ENCODE data around the gene SLC6A4. TPM values are rescaled to one million over a fixed set of nuclear protein-coding genes. Genes with fewer than 3 reads are reported as not detected.
A peak's percentile ranks its signal among the peaks of the same experiment; 100 is the strongest.

The SLC6A4 gene
- 0.84 to 1.1 TPM (median 0.91 TPM) in 3 replicates for total RNA-seq

DNA sequence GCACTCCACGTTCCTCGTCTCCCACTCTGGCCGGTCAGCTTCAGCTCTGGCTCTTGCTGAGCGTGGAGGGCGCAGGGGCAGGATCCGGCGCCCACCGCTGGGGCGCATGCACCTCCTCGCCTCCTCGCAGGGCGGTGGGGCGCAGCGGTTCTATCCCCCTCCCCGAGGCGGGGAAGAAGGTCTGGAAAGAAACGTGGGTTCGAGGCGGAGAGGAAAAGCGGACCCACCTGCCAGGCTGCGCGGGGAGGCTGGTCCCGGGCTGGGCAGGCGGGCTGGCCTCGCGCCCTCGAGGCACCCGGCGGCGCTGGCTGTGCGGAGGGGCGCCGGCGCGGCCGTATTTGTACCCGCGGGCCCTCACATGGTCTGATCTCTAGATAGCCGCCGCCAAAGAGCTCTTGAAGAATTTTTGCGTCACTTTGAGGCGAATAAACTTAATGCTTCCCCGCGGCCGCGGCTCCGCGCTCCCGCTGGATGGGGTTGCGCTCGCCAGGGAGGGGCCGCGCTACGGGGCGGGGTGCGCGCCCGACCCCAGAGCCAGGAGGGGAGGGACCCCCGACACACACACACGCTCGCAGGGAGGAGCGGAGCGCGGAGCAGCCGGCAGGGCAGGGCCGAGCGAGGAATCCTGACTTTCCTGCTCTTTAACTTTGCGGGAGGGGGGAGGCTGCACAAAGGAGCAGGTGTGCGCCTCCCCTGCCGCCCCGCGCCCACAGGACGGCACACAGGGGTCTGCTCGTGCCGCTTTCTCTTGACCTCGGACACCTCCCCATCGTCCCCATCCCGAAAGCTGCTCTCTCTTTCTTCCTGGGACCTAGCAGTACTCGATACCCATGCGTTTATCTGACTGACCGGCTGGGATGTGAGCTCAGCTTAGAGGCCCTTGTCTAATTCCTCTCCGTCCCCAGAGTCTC is at the start of gene SLC6A4:
Gene SLC6A4, minus strand, starts transcription at position 312 of the 911 bp plus-strand sequence. CDS start 13,739 bp downstream, outside the sequence.
- Mint-ChIP-seq H3K36me3 (no peaks in the 10 kb centered on the region), H3K4me3 (peak within 1 kb of the TSS; percentile 63), H3K27ac (no peak within 1 kb of the TSS), H3K27me3 (ENCODE audit: low read depth) (peaks cover 86% of the 10 kb centered on the region), H3K4me1 (peaks cover 23% of the 10 kb centered on the region), H3K9me3 (peaks cover 6% of the 10 kb centered on the region)
- TF ChIP-seq, protein P1, sequence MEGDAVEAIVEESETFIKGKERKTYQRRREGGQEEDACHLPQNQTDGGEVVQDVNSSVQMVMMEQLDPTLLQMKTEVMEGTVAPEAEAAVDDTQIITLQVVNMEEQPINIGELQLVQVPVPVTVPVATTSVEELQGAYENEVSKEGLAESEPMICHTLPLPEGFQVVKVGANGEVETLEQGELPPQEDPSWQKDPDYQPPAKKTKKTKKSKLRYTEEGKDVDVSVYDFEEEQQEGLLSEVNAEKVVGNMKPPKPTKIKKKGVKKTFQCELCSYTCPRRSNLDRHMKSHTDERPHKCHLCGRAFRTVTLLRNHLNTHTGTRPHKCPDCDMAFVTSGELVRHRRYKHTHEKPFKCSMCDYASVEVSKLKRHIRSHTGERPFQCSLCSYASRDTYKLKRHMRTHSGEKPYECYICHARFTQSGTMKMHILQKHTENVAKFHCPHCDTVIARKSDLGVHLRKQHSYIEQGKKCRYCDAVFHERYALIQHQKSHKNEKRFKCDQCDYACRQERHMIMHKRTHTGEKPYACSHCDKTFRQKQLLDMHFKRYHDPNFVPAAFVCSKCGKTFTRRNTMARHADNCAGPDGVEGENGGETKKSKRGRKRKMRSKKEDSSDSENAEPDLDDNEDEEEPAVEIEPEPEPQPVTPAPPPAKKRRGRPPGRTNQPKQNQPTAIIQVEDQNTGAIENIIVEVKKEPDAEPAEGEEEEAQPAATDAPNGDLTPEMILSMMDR (IDR thresholded peaks at IDR 0.05; ENCODE audit: unreplicated experiment) = no peak
- no peak for DNase-seq (ENCODE audit: low spot score in 2 of 2, unreplicated experiment in 2 of 2)

DNA sequence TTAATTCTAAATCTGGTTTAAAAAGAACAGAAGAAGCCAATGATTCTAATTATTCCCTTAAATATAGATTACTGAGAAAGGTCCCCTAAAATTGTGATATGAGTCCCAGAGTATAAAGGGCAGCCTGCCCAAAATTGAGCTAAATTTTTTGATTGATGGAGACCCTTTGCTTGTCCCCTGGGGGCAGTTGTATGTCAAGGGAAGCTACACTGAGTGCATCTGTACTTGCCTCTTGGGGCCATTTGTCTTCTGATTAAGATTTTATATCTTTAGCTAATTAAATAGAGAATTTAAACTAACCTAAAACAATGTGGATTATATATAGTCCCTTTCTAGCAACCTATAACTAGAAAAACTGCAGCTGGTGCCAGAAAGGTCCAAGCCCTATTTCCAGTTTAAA is 43.7 kb upstream of the SLC6A4 start:
- Mint-ChIP-seq H3K36me3 (peaks cover 23% of the 10 kb centered on the region), H3K27me3 (ENCODE audit: low read depth) (no peaks in the 10 kb centered on the region), H3K4me1 (no peaks in the 10 kb centered on the region), H3K4me3 (no peak overlapping the region), H3K27ac (no peak overlapping the region), H3K9me3 (no peaks in the 10 kb centered on the region)
- DNase-seq (ENCODE audit: low spot score in 2 of 2, unreplicated experiment in 2 of 2) = no peak
- TF ChIP-seq, protein P1 (IDR thresholded peaks at IDR 0.05; ENCODE audit: unreplicated experiment) = no peak

DNA sequence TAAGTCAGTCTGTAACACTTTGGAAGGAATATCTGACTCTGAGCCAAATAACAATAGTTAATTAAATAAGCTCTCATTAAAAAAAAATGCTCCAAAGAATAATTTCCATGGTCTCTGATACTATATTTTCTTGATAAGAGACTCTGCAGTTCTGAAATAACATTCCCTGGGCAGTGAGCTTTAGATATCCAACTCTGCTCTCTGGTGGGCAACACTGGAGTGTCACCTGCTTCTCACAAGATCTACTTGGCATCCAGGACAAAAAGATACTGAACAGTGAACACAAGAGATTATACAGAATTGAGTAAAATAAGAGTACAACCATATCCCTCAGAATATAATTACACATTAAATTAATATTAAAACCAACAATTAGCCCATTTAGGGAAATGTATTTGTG is 42.5 kb upstream of the SLC6A4 start:
- peaks cover 28% of the 10 kb centered on the region for H3K36me3 Mint-ChIP-seq
- no peak for DNase-seq (ENCODE audit: low spot score in 2 of 2, unreplicated experiment in 2 of 2)
- no peaks in the 10 kb centered on the region for H3K4me1 Mint-ChIP-seq
- no peak overlapping the region for H3K27ac Mint-ChIP-seq
- H3K4me3 Mint-ChIP-seq = no peak overlapping the region
- no peaks in the 10 kb centered on the region for H3K27me3 Mint-ChIP-seq (ENCODE audit: low read depth)
- no peaks in the 10 kb centered on the region for H3K9me3 Mint-ChIP-seq
- TF ChIP-seq, protein P1 (IDR thresholded peaks at IDR 0.05; ENCODE audit: unreplicated experiment) = peak; percentile 28

DNA sequence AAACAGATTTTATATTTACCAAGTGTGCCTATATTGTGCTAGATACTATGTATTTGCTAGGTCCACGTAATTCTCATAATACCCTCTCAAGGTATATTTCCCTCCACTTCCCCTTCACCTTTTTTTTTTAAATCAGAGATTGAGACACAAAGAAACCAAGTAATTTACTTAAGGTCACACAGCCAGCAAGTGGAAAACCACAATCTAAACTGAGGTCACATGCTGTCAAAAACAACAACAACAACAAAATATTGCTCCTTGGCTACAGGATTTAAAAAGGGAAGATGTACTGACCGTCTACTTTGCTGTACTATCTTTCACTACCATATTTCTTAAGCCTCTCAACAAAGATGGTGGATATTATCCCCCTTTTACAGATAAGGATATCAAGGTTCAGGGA is 40.4 kb upstream of the SLC6A4 start:
- Mint-ChIP-seq H3K4me3 (no peak overlapping the region), H3K4me1 (no peaks in the 10 kb centered on the region), H3K27me3 (ENCODE audit: low read depth) (no peaks in the 10 kb centered on the region), H3K36me3 (peaks cover 33% of the 10 kb centered on the region), H3K27ac (no peak overlapping the region), H3K9me3 (no peaks in the 10 kb centered on the region)
- DNase-seq (ENCODE audit: low spot score in 2 of 2, unreplicated experiment in 2 of 2) = no peak
- TF ChIP-seq, protein P1 (IDR thresholded peaks at IDR 0.05; ENCODE audit: unreplicated experiment) = no peak

DNA sequence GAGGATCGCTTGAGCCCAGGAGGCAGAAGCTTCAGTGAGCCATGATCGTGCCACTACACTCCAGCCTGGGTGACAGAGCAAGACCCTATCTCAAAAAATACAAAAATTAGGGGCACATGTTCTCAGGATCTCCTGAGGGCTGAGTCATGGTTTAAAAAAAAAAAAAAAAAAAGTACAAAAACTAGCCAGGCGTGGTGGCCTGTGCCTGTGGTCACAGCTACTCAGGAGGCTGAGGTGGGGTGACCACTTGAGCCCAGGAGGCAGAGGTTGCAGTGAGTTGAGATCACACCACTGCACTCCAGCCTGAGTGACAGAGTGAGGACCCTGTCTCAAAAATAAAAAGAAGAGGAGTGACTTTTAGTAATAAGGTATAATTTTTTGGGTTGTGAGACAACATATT is 39.4 kb upstream of the SLC6A4 start:
- H3K4me3 Mint-ChIP-seq = no peak overlapping the region
- H3K9me3 Mint-ChIP-seq = no peaks in the 10 kb centered on the region
- peaks cover 34% of the 10 kb centered on the region for H3K36me3 Mint-ChIP-seq
- no peak overlapping the region for H3K27ac Mint-ChIP-seq
- no peaks in the 10 kb centered on the region for H3K27me3 Mint-ChIP-seq (ENCODE audit: low read depth)
- H3K4me1 Mint-ChIP-seq = no peaks in the 10 kb centered on the region
- DNase-seq (ENCODE audit: low spot score in 2 of 2, unreplicated experiment in 2 of 2) = no peak
- TF ChIP-seq, protein P1 (IDR thresholded peaks at IDR 0.05; ENCODE audit: unreplicated experiment) = no peak

Measured in mesothelial cell of epicardium (in vitro differentiated cells).